ENCODE measurements around the gene GPR17.

- TF ChIP-seq REST (IDR thresholded peaks at IDR 0.05; ENCODE audit: insufficient read depth in 1 of 2, low read depth in 2 of 2, low read length in 1 of 2) (no peak), CTCF (IDR thresholded peaks at IDR 0.05) (no peak), TCF7L2 (IDR thresholded peaks at IDR 0.05; ENCODE audit: low read depth, low read length) (no peak), POLR2AphosphoS5 (IDR thresholded peaks at IDR 0.05; ENCODE audit: low read depth, low read length) (no peak)
Measured at GRCh38 chr2:127643439-127644065, 2.4 kb upstream of the GPR17 start.
